ENCODE measurements around the gene MEIOB.
"Not testable (repeated sequence)": the region's sequence is repeated elsewhere in the genome, so short reads cannot be mapped to it uniquely, and the experiment has no call there.

The MEIOB gene

DNA sequence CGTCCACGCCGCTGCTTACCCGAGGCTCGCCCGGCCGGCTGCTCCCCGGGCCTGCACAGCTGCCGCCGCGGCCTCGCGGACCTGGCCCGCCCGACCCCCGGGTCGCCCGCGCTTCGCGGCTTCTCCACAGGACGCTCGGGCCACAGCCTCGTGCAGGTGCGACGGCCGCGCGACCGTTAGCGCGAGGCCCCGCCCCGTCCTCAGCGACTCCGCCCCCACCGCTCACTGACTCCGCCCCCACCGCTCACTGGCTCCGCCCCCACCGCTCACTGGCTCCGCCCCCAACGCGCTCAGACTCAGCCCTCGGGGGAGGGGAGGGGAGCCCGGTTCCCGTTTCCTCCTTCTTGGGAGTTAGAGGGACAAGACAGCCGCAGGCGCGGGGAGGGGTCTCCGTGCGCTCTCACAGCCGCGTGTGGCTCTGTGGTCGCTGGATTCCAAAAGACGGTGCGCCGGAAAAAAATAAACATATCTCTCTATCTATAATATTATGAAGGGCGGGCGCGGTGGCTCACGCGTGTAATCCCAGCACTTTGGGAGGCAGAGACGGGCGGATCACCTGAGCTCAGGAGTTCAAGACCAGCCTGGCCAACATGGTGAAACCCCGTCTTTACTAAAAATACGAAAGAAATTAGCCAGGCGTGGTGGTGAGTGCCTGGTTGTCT is at the start of gene MEIOB:
Gene MEIOB (minus strand): TSS at position 191 of the 662 bp plus-strand sequence. CDS start 3,989 bp downstream, outside the sequence.
- DNase-seq (ENCODE audit: low read depth), result no peak

GRCh38 chr16:1920727-1921171 is 48.8 kb upstream of the MEIOB start:
- DNase-seq (ENCODE audit: low read depth), result no peak
- H3K4me3 ChIP-seq (ENCODE audit: low read depth, low read length), result no peak overlapping the region
- no peak for TF ChIP-seq CTCF (IDR thresholded peaks at IDR 0.05; ENCODE audit: control insufficient read depth, extremely low read depth, insufficient read depth)

More for the DNA sequence above, at the start of gene MEIOB:
- no peak within 1 kb of the TSS for H3K4me3 ChIP-seq (ENCODE audit: low read depth, low read length)
- TF ChIP-seq CTCF (IDR thresholded peaks at IDR 0.05; ENCODE audit: control insufficient read depth, extremely low read depth, insufficient read depth), result no peak

DNA sequence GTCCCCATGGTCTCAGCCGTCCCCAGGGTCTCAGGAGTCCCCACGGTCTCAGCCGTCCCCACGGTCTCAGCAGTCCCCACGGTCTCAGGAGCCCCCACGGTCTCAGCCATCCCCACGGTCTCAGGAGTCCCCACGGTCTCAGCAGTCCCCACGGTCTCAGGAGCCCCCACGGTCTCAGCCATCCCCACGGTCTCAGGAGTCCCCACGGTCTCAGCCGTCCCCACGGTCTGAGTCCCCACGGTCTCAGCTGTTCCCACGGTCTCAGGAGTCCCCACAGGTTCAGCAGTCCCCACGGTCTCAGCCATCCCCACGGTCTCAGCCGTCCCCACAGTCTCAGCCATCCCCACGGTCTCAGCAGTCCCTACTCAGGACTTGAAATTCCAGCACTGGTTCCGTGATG is 48.2 kb upstream of the MEIOB start:
- not testable (repeated sequence) for DNase-seq (ENCODE audit: low read depth); H3K4me3 ChIP-seq (ENCODE audit: low read depth, low read length)

DNA sequence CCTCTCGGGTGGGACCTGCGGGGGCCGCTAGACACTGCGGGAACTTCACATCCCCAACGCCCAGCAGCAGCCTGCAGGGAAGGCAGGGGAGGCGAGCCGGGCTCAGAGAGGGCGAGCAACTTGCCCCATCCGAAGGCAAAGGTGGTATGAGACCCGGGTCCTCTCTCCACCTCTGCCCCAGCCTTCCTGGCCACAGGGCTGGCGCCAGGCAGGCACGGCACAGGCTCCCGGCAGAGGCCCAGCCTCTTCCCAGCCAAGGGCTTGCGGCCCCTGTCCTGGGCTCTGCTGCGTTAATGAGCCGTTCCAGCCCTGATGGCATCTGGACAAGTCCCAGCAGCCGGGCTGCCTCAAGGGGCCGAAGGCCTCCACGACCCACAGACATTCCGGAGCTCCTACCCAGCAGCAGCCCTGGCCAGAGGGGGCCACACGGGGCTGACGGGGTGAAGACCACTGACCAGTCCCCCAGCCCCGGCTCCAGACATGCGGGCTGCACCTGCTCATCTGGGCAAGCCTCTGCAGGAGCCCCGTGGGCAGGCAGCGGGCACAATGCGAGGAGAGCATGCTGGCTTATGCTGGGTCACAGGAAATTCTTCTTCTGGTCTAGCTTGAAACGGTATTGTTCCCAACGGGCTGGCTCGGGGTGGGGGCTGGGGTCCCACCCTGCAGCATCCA is 47.5 kb upstream of the MEIOB start:
- H3K4me3 ChIP-seq (ENCODE audit: low read depth, low read length), result no peak overlapping the region
- no peak for DNase-seq (ENCODE audit: low read depth)
- no peak for TF ChIP-seq CTCF (IDR thresholded peaks at IDR 0.05; ENCODE audit: control insufficient read depth, extremely low read depth, insufficient read depth)

- no peak for DNase-seq (ENCODE audit: low read depth)
- no peak for TF ChIP-seq CTCF (IDR thresholded peaks at IDR 0.05; ENCODE audit: control insufficient read depth, extremely low read depth, insufficient read depth)
- no peak within 1 kb of the TSS for H3K4me3 ChIP-seq (ENCODE audit: low read depth, low read length)
Measured at GRCh38 chr16:1918351-1919326, 46.7 kb upstream of the MEIOB start, which contains the start of gene HS3ST6. Gene HS3ST6 (minus strand): TSS chr16:1918415. CDS start chr16:1918323, 92 bp downstream.

DNA sequence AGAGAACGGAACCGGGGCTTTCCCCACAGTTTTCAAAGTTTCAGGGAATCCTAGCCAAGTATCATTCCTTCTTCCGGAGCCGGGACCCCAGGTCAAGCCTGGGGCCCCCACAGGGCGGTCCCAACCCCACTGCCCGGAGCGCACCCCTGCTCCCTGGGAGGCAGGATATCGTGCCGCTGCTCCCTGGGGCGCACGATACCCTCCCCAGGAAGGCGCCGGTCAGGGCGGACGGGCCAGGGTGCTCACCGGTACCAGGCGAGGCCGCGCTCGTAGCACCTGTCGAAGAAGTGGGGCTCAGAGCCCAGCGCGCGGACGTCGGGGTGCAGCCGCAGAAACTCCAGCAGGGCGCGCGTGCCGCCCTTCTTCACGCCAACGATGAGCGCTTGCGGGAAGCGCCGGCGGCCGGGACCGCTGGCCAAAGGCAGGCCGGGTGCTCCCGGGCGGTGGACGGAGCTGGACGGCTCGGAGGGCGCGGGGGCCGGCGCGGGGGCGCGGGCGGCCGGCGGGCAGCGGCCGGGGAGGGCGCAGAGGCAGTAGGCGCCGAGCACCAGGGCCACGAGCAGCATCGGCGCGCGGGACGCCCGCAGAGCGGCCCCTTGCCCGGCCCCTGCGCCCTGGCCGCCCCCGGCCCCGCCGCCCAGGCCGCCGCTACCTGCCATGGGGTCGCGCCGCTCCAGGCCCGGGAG is 45.8 kb upstream of the MEIOB start:
- DNase-seq (ENCODE audit: low read depth), result no peak
- no peak overlapping the region for H3K4me3 ChIP-seq (ENCODE audit: low read depth, low read length)
- no peak for TF ChIP-seq CTCF (IDR thresholded peaks at IDR 0.05; ENCODE audit: control insufficient read depth, extremely low read depth, insufficient read depth)

Data from LNCaP clone FGC (cell line).